Activated CD8-positive, alpha-beta memory T cell treated with anti-CD3 and anti-CD28 coated beads for 36 hours (primary cell): ENCODE results near the gene AGTR2. TPM values are rescaled to one million over a fixed set of nuclear protein-coding genes. Genes with fewer than 3 reads are reported as not detected.
"Not testable (repeated sequence)": the region's sequence is repeated elsewhere in the genome, so short reads cannot be mapped to it uniquely, and the experiment has no call there.

ENCODE experiments used
- CTCF ChIA-PET: fragments of 350-600 bp; sonication (Branson Sonifier 250); formaldehyde crosslinking; loops from one replicate; lab custom pipeline; 2021; ENCODE audit warnings: antibody characterized with exemption; lab: Charles Lee
- POLR2A ChIA-PET: fragments of 350-600 bp; sonication (Branson Sonifier 250); formaldehyde crosslinking; loops from one replicate; lab custom pipeline; 2021; ENCODE audit warnings: antibody characterized with exemption; lab: Charles Lee
- total RNA-seq, 2 experiments: library from RNA; stranded (reverse); gene quantifications; one replicate each; pipeline ENCODE4 v1.2.3, GENCODE V29; 2021

Gene AGTR2, protein sequence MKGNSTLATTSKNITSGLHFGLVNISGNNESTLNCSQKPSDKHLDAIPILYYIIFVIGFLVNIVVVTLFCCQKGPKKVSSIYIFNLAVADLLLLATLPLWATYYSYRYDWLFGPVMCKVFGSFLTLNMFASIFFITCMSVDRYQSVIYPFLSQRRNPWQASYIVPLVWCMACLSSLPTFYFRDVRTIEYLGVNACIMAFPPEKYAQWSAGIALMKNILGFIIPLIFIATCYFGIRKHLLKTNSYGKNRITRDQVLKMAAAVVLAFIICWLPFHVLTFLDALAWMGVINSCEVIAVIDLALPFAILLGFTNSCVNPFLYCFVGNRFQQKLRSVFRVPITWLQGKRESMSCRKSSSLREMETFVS
- total RNA-seq: not detected

DNA sequence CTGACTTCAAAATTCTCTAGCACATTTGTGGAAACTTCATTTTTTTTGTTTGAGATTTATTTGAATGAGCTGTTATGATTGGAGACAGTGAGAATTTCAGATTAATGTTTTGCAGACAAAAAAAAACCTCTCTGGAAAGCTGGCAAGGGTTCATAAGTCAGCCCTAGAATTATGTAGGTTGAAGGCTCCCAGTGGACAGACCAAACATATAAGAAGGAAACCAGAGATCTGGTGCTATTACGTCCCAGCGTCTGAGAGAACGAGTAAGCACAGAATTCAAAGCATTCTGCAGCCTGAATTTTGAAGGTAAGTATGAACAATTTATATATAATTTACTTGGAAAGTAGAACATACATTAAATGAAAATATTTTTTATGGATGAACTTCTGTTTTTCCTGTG, at the start of gene AGTR2:
Gene AGTR2, plus strand, starts transcription at position 234 of the 400 bp plus-strand sequence. CDS start 1,537 bp downstream, outside the sequence.
- ChIA-PET CTCF (no interaction called here), POLR2A (no interaction called here)

DNA sequence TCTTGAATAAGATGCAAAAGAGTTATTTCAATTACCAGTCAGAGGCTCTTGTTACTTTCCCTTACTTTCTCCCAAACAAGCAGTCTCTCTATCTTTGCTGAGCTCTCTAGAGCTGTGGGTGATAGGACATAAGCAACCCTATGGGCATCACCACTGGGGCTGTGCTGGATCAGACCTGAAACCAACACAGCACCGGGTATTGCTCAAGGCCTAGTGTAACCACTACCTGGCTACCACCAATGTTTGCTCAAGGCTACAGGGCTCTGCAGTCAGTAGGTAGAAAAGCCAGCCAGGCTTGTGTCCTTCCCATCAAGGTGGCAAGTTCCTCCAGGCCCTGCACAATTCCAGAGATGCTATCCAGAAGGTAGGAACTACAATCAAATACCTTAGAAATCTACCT, 35.3 kb upstream of the AGTR2 start:
- POLR2A ChIA-PET: no interaction called here
- CTCF ChIA-PET: no interaction called here

- CTCF ChIA-PET, POLR2A ChIA-PET: not testable (repeated sequence)
Observed at GRCh38 chrX:116141270-116141669, 29.3 kb upstream of the AGTR2 start.

DNA sequence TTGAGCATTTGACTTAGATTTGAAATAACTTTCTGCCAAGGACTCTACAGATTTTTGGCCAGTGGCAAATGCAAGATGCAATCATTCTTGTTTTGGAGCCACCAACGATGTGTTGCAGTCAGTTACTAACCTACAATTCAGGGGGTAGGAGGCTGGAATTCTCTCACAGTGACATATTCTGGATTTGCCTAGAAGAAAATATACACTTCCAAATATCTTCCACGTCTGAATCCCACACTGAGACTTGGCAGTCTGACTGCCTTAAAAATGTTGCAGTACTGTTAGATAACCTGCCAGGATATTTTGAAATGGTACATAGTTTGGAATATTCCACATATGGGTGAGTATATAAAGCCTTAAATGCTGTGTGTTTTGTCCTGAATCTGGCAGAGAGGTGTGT, 27.6 kb upstream of the AGTR2 start:
- CTCF ChIA-PET: no interaction called here
- POLR2A ChIA-PET: no interaction called here

DNA sequence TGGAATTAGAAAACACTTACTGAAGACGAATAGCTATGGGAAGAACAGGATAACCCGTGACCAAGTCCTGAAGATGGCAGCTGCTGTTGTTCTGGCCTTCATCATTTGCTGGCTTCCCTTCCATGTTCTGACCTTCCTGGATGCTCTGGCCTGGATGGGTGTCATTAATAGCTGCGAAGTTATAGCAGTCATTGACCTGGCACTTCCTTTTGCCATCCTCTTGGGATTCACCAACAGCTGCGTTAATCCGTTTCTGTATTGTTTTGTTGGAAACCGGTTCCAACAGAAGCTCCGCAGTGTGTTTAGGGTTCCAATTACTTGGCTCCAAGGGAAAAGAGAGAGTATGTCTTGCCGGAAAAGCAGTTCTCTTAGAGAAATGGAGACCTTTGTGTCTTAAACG, 2.4 kb downstream of the AGTR2 start:
- CTCF ChIA-PET: no interaction called here
- POLR2A ChIA-PET: no interaction called here

GRCh38 chrX:116181300-116181699, 10.8 kb downstream of the AGTR2 start:
- ChIA-PET CTCF (no interaction called here), POLR2A (no interaction called here)

DNA sequence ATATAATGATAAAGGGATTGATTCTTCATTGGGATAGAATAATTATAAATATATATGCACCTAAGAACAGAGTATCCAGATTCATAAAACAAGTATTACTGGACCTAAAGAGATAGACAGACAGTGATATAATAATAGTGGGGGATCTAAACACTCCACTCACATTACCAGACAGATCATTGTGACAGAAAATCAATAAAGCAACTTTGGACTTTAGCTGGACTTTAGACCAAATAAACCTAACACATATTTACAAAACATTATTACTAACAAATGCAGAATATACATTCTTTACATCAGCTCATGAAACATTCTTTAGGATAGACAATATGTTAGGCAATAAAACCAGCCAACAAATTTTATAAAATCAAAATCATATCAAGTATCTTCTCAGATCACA, 14.6 kb downstream of the AGTR2 start:
- POLR2A ChIA-PET: no interaction called here
- CTCF ChIA-PET: no interaction called here

DNA sequence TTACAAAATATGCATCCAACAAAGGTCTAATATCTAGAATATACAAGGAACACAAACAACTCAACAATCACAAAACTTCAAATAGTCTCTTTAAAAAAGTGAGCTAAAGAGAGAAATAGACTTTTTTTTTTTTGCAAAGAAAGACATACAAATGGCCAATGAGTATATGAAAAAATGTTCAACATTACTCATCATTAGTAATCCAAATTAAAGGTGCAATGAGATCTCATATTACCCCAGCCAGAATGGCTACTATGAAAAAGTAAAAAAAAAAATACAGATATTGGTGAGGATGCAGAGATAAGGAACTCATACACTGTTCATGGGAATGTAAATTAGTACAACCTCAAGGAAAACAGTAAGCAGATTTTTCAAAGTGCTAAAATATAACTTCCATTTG, 24.1 kb downstream of the AGTR2 start:
- POLR2A ChIA-PET: no interaction called here
- CTCF ChIA-PET: no interaction called here

DNA sequence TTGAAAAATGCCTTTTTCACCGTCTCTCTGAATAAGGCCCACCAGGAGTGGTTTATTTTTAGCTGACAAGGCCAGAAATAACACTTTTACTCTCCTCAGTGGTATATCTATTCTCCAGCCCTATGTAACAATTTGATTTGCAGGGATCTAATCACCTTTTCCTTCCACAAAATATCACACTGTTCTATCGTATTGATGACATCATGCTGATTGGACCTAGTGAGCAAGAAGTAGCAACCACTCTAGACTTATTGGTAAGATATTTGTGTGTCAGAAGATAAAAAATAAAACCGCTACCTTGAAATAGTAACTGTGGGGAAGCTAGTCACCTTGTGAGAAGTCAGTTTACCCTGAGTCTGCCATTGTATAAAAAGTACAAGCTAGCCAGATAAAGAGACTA, 27.7 kb downstream of the AGTR2 start:
- ChIA-PET CTCF (no interaction called here), POLR2A (no interaction called here)

DNA sequence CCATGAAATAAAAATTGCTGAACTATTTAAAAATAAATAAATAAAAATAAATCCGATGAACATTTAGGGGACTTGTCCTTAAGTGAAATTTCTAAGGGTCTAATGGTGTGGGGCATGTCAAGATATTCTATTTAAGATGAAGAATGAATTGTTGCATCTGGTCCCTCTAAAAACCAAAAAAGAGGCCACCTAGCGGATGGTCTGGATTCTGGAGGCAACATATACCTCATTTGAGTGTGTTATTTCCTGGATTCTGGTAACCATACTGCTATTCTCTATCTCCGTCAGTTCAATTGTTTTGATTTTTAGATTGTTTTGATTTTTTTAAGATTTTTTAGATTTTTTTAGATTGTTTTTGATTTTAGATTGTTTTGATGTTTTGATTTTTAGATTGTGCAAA, 28.3 kb downstream of the AGTR2 start:
- POLR2A ChIA-PET: no interaction called here
- CTCF ChIA-PET: no interaction called here

GRCh38 chrX:116204932-116205331, 34.4 kb downstream of the AGTR2 start:
- CTCF ChIA-PET: no interaction called here
- POLR2A ChIA-PET: no interaction called here

GRCh38 chrX:116213262-116213661, 42.7 kb downstream of the AGTR2 start:
- CTCF ChIA-PET: no interaction called here
- POLR2A ChIA-PET: no interaction called here

DNA sequence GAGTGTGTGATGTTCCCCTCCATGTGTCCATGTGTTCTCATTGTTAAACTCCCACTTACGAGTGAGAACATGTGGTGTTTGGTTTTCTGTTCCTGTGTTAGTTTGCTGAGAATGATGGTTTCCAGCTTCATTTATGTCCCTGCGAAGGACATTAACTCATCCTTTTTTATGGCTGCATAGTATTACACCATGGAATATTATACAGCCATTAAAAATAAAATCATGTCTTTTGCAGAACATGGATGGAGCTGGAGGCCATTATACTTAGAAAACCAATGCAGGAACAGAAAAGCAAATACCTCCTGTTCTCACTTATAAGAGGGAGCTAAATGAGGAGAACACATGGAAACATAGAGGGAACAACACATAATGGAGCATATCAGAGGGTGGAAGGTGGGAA, 46.5 kb downstream of the AGTR2 start:
- POLR2A ChIA-PET, CTCF ChIA-PET: not testable (repeated sequence)
